Spleen (tissue), 11 donors: Measurements from ENCODE around the gene DAP3. TPM values are rescaled to one million over a fixed set of nuclear protein-coding genes. Genes with fewer than 3 reads are reported as not detected.
"Not testable (repeated sequence)": the region's sequence is repeated elsewhere in the genome, so short reads cannot be mapped to it uniquely, and the experiment has no call there.

Experiments used
- DNase-seq: peaks from one replicate; pipeline ENCODE4 v3.0.0-alpha.2; 2020
- H3K27ac ChIP-seq, 8 donors: fragments of 200-600 bp; sonication (generic) in 7 of 8; 1 replicate in 4 of 8; 2 replicates in 4 of 8; pipeline versions ENCODE4 v1.5.0 to v1.8.0; 2016 to 2021; ENCODE audit warnings: inconsistent platforms in 4 of 8, mild to moderate bottlenecking in 4 of 8, moderate library complexity in 1 of 8
- H3K27me3 ChIP-seq, 7 donors: fragments of 200-600 bp; sonication (generic) in 6 of 7; replicated peaks in 1 of 7; 1 replicate in 4 of 7; 2 replicates in 3 of 7; pipeline versions ENCODE4 v1.5.0 to v1.8.0; 2016 to 2021; ENCODE audit warnings: inconsistent platforms in 3 of 7, mild to moderate bottlenecking in 1 of 7
- H3K36me3 ChIP-seq, 6 donors: fragments of 200-600 bp; sonication (generic) in 5 of 6; 1 replicate in 4 of 6; 2 replicates in 2 of 6; pipeline versions ENCODE4 v1.5.0 to v1.8.0; 2016 to 2021; ENCODE audit warnings: inconsistent platforms in 2 of 6
- H3K4me1 ChIP-seq, 6 donors: fragments of 200-600 bp; sonication (generic) in 5 of 6; 1 replicate in 3 of 6; 2 replicates in 3 of 6; pipeline versions ENCODE4 v1.5.0 to v1.8.0; 2016 to 2021; ENCODE audit warnings: inconsistent platforms in 3 of 6
- H3K4me3 ChIP-seq, 8 donors: fragments of 200-600 bp; sonication (generic) in 7 of 8; 1 replicate in 4 of 8; 2 replicates in 4 of 8; pipeline versions ENCODE4 v1.5.0 to v1.8.0; 2016 to 2021; ENCODE audit warnings: inconsistent platforms in 4 of 8, mild to moderate bottlenecking in 4 of 8, moderate library complexity in 2 of 8
- H3K9me3 ChIP-seq, 8 donors: fragments of 200-600 bp; sonication (generic) in 7 of 8; 1 replicate in 4 of 8; 2 replicates in 4 of 8; pipeline versions ENCODE4 v1.5.0 to v1.8.0; 2016 to 2021; ENCODE audit warnings: inconsistent platforms in 4 of 8
- CTCF ChIP-seq, 11 experiments: fragments of 200-600 bp in 7 of 11; fragments of 450-650 bp in 4 of 11; sonication (generic) in 4 of 11; IDR thresholded peaks in 8 of 11; conservative IDR thresholded peaks in 3 of 11; 1 replicate in 7 of 11; 2 replicates in 4 of 11; pipeline versions ENCODE4 v1.4.0 to v1.8.0; 2016 to 2021; ENCODE audit warnings: antibody characterized with exemption in 11 of 11, inconsistent platforms in 4 of 11, mild to moderate bottlenecking in 1 of 11
- POLR2A ChIP-seq, 3 donors: fragments of 450-650 bp; IDR thresholded peaks; one replicate each; pipeline ENCODE4 v1.5.1; 2017; ENCODE audit warnings: antibody characterized with exemption in 3 of 3, mild to moderate bottlenecking in 1 of 3
- POLR2AphosphoS5 ChIP-seq, 3 donors: sonication (generic); formaldehyde crosslinking; IDR thresholded peaks; one replicate each; pipeline ENCODE4 v1.5.1; 2017; ENCODE audit warnings: antibody characterized with exemption in 3 of 3
- WGBS, 5 donors: extraction: QIAGEN DNeasy Blood & Tissue Kit in 3 of 5; methylation state at CpG; one replicate each; pipeline versions ENCODE4 v1.1.5 to v1.1.7; 2013 to 2018; 5-methylcytosine and 5-hydroxymethylcytosine counted together
- intact Hi-C: fragments of 100-400 bp; cut with DNase I; formaldehyde crosslinking; loops from one replicate; pipeline ENCODE4 v1.15.0; 2023; ENCODE audit warnings: low total_unique reads
- polyA plus RNA-seq, 3 donors: library from polyadenylated mRNA; stranded (reverse); fragments of 200-250 nt; gene quantifications; one replicate each; pipeline ENCODE4 v1.2.1, GENCODE V29; 2013
- total RNA-seq, 7 donors: library from RNA; depleted of rRNA in 3 of 7; stranded (reverse); fragments of >200 nt in 3 of 7; fragmentation: NEBNext Ultra II Directional in 4 of 7; extraction: Animal tissue kit (Norgen Biotek cat#: 25700) in 4 of 7; gene quantifications; one replicate each; pipeline versions ENCODE4 v1.1.0 to v1.2.1, GENCODE V29; 2016 to 2021
- donor health status: healthy with polysubstance abuse.
- donor health status: DM: no; HTN: no; CAD: no; lungs with moderate emphysema.
- donor health status: DM: no; HTN: no; CAD: no.
- donor health status: Bipolar disorder and iron deficiency.
- donor health status: healthy.
- donor health status: DM: no; HTN: no; CAD: no.
- donor health status: DM: yes; HTN: yes; CAD: no.

The DAP3 gene
- total and polyA plus RNA-seq, 10 donors = 87.3 to 150 (median 99.5) TPM

DNA sequence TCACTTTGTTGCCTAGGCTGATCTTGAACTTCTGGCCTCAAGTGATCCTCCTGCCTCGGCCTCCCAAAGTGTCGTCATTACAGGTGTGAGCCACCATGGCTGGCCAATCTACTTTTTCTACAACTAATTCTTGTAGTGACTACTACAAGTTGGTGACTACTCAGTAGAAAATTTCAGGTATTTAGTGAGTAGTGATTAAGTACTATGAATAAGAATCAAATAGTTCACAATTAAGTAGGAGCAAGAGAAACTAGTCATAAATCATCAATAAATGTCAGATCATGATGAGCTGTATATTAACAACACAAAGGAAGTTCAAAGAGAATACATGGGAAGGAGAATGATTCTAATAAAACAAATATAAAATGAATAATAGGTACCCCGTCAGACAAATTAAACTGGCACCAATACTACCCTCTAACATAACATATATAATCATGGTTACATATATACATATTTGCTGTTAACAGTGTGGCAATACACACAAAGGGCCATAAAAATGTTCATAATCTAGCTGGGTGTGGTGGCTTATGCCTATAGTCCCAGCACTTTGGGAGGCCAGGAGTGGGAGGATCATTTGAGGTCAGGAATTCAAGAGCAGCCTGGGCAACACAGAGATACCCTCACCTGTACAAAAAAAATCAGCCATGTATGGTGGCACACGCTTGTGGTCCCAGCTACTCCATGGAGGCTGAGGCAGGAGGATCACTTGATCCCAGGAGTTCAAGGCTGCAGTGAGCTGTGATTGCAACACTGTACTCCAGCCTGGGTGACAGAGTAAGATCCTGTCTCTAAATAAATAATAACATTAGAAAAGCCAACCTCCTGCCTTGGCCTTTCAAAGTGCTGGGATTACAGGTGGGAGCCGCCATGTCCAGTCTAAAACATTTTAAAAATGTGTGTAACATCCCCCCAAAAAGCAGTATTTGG is 19.4 kb upstream of the DAP3 start:
- no peak for DNase-seq
- WGBS, 5 donors = 90 to 99% (median 98%) methylated on average over 5 of the region's 5 CpGs
- Histone ChIP-seq H3K36me3 (peaks cover 9 to 100% (median 96%) of the 10 kb centered on the region in 6 donors), H3K27me3 (no peaks in the 10 kb centered on the region), H3K4me1 (no peaks in the 10 kb centered on the region), H3K4me3 (no peak overlapping the region), H3K27ac (no peak overlapping the region), H3K9me3 (no peaks in the 10 kb centered on the region)
- no peak for TF ChIP-seq POLR2A (IDR thresholded peaks at IDR 0.05)
- no peak for TF ChIP-seq POLR2AphosphoS5 (IDR thresholded peaks at IDR 0.05)
- no peak for TF ChIP-seq CTCF (IDR thresholded peaks at IDR 0.05 in 8 of 11, conservative IDR thresholded peaks at IDR 0.05 in 3 of 11)
- intact Hi-C loops = no loop called here

DNA sequence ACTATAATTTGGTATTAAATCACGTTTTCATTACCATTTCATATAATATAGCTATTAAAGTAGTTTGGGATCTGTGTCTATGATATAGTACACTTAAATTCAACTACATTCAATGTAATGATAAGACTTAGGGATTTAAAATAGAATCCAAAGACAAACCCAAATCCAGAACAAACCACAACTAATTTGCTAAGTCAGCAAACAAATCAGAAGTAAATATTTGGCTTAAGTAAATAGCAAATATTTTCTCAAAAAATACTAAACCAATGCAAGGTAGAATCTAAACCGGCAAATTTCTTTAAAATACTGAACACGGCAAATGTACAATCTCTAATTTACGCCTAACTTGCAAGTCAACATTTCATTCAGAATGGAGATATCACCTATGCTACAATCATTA is 17.1 kb upstream of the DAP3 start:
- Histone ChIP-seq H3K27me3 (no peaks in the 10 kb centered on the region), H3K27ac (no peak overlapping the region), H3K9me3 (no peaks in the 10 kb centered on the region), H3K4me1 (no peaks in the 10 kb centered on the region), H3K36me3 (peaks cover 9 to 100% (median 96%) of the 10 kb centered on the region in 6 donors), H3K4me3 (no peak overlapping the region)
- 94 to 96% (median 94%) methylated on average over 4 of the region's 4 CpGs for WGBS, 5 donors
- intact Hi-C loops = no loop called here
- no peak for TF ChIP-seq CTCF (IDR thresholded peaks at IDR 0.05 in 8 of 11, conservative IDR thresholded peaks at IDR 0.05 in 3 of 11)
- TF ChIP-seq POLR2A (IDR thresholded peaks at IDR 0.05) = no peak
- TF ChIP-seq POLR2AphosphoS5 (IDR thresholded peaks at IDR 0.05) = no peak
- DNase-seq = no peak

DNA sequence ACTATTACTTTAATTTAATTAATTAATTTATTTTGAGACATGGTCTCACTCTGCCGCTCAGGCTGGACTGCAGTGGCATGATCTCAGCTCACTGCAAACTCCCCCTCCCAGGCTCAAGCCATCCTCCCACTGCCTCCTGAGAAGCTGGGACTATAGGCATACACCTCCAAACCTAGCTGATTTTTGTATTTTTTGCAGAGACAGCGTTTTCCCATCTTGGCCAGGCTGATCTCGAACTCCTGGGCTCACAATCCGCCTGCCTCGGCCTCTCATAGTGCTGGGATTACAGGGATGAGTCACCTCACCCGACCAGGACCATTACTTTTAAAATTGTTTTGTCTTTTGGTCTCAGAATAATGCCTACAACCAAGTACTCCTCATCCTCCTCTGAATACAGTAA is 15.9 kb upstream of the DAP3 start:
- H3K27me3 ChIP-seq = no peaks in the 10 kb centered on the region
- H3K9me3 ChIP-seq = no peaks in the 10 kb centered on the region
- peaks cover 7 to 100% (median 96%) of the 10 kb centered on the region in 6 donors for H3K36me3 ChIP-seq
- H3K27ac ChIP-seq = no peak overlapping the region
- intact Hi-C loops = no loop called here
- DNase-seq = no peak
- H3K4me3 ChIP-seq = no peak overlapping the region
- no peak for TF ChIP-seq POLR2A (IDR thresholded peaks at IDR 0.05)
- no peak for TF ChIP-seq POLR2AphosphoS5 (IDR thresholded peaks at IDR 0.05)
- TF ChIP-seq CTCF (IDR thresholded peaks at IDR 0.05 in 8 of 11, conservative IDR thresholded peaks at IDR 0.05 in 3 of 11) = no peak
- WGBS, 5 donors = 91 to 98% (median 93%) methylated on average over 6 of the region's 6 CpGs
- no peaks in the 10 kb centered on the region for H3K4me1 ChIP-seq

DNA sequence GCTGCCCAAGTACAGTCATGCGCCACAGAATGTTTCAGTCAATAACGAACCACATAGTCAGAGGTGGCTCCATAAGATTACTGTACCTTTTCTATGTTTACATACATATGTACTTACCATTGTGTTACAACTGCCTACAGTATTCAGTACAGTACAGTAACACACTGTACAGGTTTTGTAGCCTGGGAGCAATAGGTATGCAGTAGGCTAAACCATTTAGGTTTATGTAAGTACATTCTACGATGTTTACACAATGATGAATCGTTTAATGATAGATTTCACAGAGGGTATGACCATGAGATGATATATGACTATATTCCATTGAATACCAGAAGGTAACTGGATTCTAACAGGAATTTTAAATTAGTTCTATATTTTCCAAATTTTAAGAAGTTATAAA is 10.9 kb upstream of the DAP3 start:
- intact Hi-C loops = no loop called here
- no peaks in the 10 kb centered on the region for H3K9me3 ChIP-seq
- H3K4me1 ChIP-seq = peaks cover 0 to 35% (median 11%) of the 10 kb centered on the region in 6 donors
- H3K36me3 ChIP-seq = peaks cover 7 to 96% (median 73%) of the 10 kb centered on the region in 6 donors
- no peak overlapping the region for H3K4me3 ChIP-seq
- H3K27ac ChIP-seq = no peak overlapping the region
- no peak for DNase-seq
- no peak for TF ChIP-seq POLR2A (IDR thresholded peaks at IDR 0.05)
- whole genome bisulfite sequencing, 5 donors = 91 to 96% (median 95%) methylated on average over 4 of the region's 4 CpGs
- no peaks in the 10 kb centered on the region for H3K27me3 ChIP-seq

GRCh38 chr1:155678992-155679391 is 9.9 kb upstream of the DAP3 start:
- intact Hi-C loops, H3K27me3 ChIP-seq, DNase-seq, H3K27ac ChIP-seq, H3K4me3 ChIP-seq, H3K9me3 ChIP-seq: not testable (repeated sequence)
- Histone ChIP-seq H3K4me1 (peaks cover 0 to 44% (median 19%) of the 10 kb centered on the region in 6 donors), H3K36me3 (peaks cover 4 to 90% (median 66%) of the 10 kb centered on the region in 6 donors)
- 83 to 100% (median 90%) methylated on average over 1 of the region's 1 CpG for WGBS, 5 donors
